ACC112 (cell line): ENCODE results near the gene AMTN.
"Not testable (repeated sequence)": the region's sequence is repeated elsewhere in the genome, so short reads cannot be mapped to it uniquely, and the experiment has no call there.

Experiments used
- H2AFZ ChIP-seq: fragments of 200-600 bp; sonication (generic); one replicate; pipeline ENCODE4 v1.6.0; 2017; ENCODE audit warnings: antibody characterized with exemption, low read length; ENCODE audit not compliant: unreplicated experiment
- H3K27ac ChIP-seq: fragments of 200-600 bp; sonication (generic); 2 replicates; pipeline ENCODE4 v1.5.1; 2014; ENCODE audit warnings: low read depth, mild to moderate bottlenecking, antibody characterized with exemption, low read length, moderate library complexity
- H3K27me3 ChIP-seq: fragments of 200-600 bp; sonication (generic); 2 replicates; pipeline ENCODE4 v1.6.1; 2014; ENCODE audit warnings: mild to moderate bottlenecking, antibody characterized with exemption, low read length, moderate library complexity, mixed read lengths; ENCODE audit not compliant: insufficient read depth
- H3K36me3 ChIP-seq: fragments of 200-600 bp; sonication (generic); 2 replicates; pipeline ENCODE4 v1.6.1; 2016; ENCODE audit warnings: mild to moderate bottlenecking, antibody characterized with exemption, low read length, moderate library complexity, mixed read lengths; ENCODE audit not compliant: insufficient read depth
- H3K4me1 ChIP-seq: fragments of 200-600 bp; sonication (generic); one replicate; pipeline ENCODE4 v1.6.1; 2016; ENCODE audit warnings: low read length, mixed read lengths; ENCODE audit not compliant: insufficient read depth, unreplicated experiment, control insufficient read depth
- H3K4me3 ChIP-seq: fragments of 200-600 bp; sonication (generic); 2 replicates; pipeline ENCODE4 v1.5.1; 2014; ENCODE audit warnings: mild to moderate bottlenecking, low read depth, low read length
- H3K79me2 ChIP-seq: fragments of 200-600 bp; sonication (generic); one replicate; pipeline ENCODE4 v1.6.0; 2016; ENCODE audit warnings: low read length; ENCODE audit not compliant: control insufficient read depth, unreplicated experiment, insufficient read depth

The AMTN gene

GRCh38 chr4:70518269-70518668 lies at the start of gene AMTN:
Gene AMTN, plus strand, starts transcription at chr4:70518569. Its CDS starts 209 bp downstream, at chr4:70518778.
- peaks cover 3% of the 10 kb centered on the region for H3K4me1 ChIP-seq
- H3K79me2 ChIP-seq = no peaks in the 10 kb centered on the region
- H3K4me3 ChIP-seq = no peak within 1 kb of the TSS
- no peak within 1 kb of the TSS for H3K27ac ChIP-seq
- H2AFZ ChIP-seq = no peak within 1 kb of the TSS
- no peaks in the 10 kb centered on the region for H3K36me3 ChIP-seq
- H3K27me3 ChIP-seq = peaks cover 11% of the 10 kb centered on the region

GRCh38 chr4:70471897-70472296 lies 46.5 kb upstream of the AMTN start, which contains the start of gene MUC7:
Gene MUC7, plus strand, starts transcription at chr4:70472197. Its CDS starts 1,825 bp downstream, at chr4:70474022.
- Histone ChIP-seq H3K27me3 (0 out of 2 replicates have a peak, but pooled peaks cover 16% of the 10 kb centered on the region), H3K27ac (no peak within 1 kb of the TSS), H3K4me3 (no peak within 1 kb of the TSS), H3K79me2 (no peaks in the 10 kb centered on the region), H2AFZ (no peak within 1 kb of the TSS), H3K4me1 (no peaks in the 10 kb centered on the region), H3K36me3 (no peaks in the 10 kb centered on the region)

- Histone ChIP-seq H3K4me1 (no peaks in the 10 kb centered on the region), H3K27ac (no peak overlapping the region), H3K4me3 (no peak overlapping the region), H3K27me3 (peaks cover 21% of the 10 kb centered on the region; the same call in 1 of the 2 replicates), H3K36me3 (no peaks in the 10 kb centered on the region), H2AFZ (no peak overlapping the region), H3K79me2 (no peaks in the 10 kb centered on the region)
These were observed 44.7 kb upstream of the AMTN start for GRCh38 chr4:70473679-70474078.

GRCh38 chr4:70488748-70489147 lies 29.6 kb upstream of the AMTN start:
- no peaks in the 10 kb centered on the region for H3K4me1 ChIP-seq
- H3K27me3 ChIP-seq = peaks cover 61% of the 10 kb centered on the region
- no peak overlapping the region for H3K4me3 ChIP-seq
- H3K27ac ChIP-seq = no peak overlapping the region
- no peak overlapping the region for H2AFZ ChIP-seq
- no peaks in the 10 kb centered on the region for H3K79me2 ChIP-seq
- H3K36me3 ChIP-seq = no peaks in the 10 kb centered on the region

- Histone ChIP-seq H3K4me1 (no peaks in the 10 kb centered on the region), H3K27ac (no peak overlapping the region), H3K4me3 (no peak overlapping the region), H3K36me3 (no peaks in the 10 kb centered on the region), H2AFZ (no peak overlapping the region), H3K79me2 (no peaks in the 10 kb centered on the region), H3K27me3 (peaks cover 48% of the 10 kb centered on the region)
These were observed 22.1 kb upstream of the AMTN start for GRCh38 chr4:70496231-70496630.

GRCh38 chr4:70501838-70502237 lies 16.5 kb upstream of the AMTN start:
- not testable (repeated sequence) for H3K79me2 ChIP-seq, H3K4me1 ChIP-seq, H3K36me3 ChIP-seq, H2AFZ ChIP-seq, H3K4me3 ChIP-seq, H3K27ac ChIP-seq
- H3K27me3 ChIP-seq = peaks cover 31% of the 10 kb centered on the region

- no peak overlapping the region for H3K4me3 ChIP-seq
- peaks cover 37% of the 10 kb centered on the region for H3K27me3 ChIP-seq
- no peak overlapping the region for H3K27ac ChIP-seq
- H3K79me2 ChIP-seq = no peaks in the 10 kb centered on the region
- H3K4me1 ChIP-seq = no peaks in the 10 kb centered on the region
- H2AFZ ChIP-seq = no peak overlapping the region
- H3K36me3 ChIP-seq = no peaks in the 10 kb centered on the region
These were observed 13.6 kb upstream of the AMTN start for GRCh38 chr4:70504733-70505132.

- Histone ChIP-seq H3K27me3 (peaks cover 39% of the 10 kb centered on the region), H2AFZ (no peak overlapping the region), H3K36me3 (no peaks in the 10 kb centered on the region), H3K79me2 (no peaks in the 10 kb centered on the region), H3K27ac (no peak overlapping the region), H3K4me3 (no peak overlapping the region), H3K4me1 (no peaks in the 10 kb centered on the region)
These were observed 13.1 kb upstream of the AMTN start for GRCh38 chr4:70505151-70505748.

GRCh38 chr4:70508801-70509200 lies 9.6 kb upstream of the AMTN start:
- H3K27ac ChIP-seq = no peak overlapping the region

GRCh38 chr4:70511365-70511764 lies 7.0 kb upstream of the AMTN start:
- no peak overlapping the region for H2AFZ ChIP-seq
- H3K79me2 ChIP-seq = no peaks in the 10 kb centered on the region
- no peak overlapping the region for H3K4me3 ChIP-seq

More at GRCh38 chr4:70508801-70509200, 9.6 kb upstream of the AMTN start:
- Histone ChIP-seq H2AFZ (no peak overlapping the region), H3K36me3 (no peaks in the 10 kb centered on the region), H3K27me3 (peaks cover 60% of the 10 kb centered on the region), H3K4me3 (no peak overlapping the region), H3K4me1 (no peaks in the 10 kb centered on the region), H3K79me2 (no peaks in the 10 kb centered on the region)

More at GRCh38 chr4:70511365-70511764, 7.0 kb upstream of the AMTN start:
- Histone ChIP-seq H3K27ac (no peak overlapping the region), H3K36me3 (no peaks in the 10 kb centered on the region), H3K27me3 (peaks cover 57% of the 10 kb centered on the region), H3K4me1 (no peaks in the 10 kb centered on the region)
